IPS-NIHi11 (cell line): ENCODE results near the gene CYFIP1.

Experiments
- DNase-seq: peaks from one replicate; pipeline ENCODE4 v3.0.0; 2012; ENCODE audit warnings: mixed read lengths, low spot score

CYFIP1 gene

DNA sequence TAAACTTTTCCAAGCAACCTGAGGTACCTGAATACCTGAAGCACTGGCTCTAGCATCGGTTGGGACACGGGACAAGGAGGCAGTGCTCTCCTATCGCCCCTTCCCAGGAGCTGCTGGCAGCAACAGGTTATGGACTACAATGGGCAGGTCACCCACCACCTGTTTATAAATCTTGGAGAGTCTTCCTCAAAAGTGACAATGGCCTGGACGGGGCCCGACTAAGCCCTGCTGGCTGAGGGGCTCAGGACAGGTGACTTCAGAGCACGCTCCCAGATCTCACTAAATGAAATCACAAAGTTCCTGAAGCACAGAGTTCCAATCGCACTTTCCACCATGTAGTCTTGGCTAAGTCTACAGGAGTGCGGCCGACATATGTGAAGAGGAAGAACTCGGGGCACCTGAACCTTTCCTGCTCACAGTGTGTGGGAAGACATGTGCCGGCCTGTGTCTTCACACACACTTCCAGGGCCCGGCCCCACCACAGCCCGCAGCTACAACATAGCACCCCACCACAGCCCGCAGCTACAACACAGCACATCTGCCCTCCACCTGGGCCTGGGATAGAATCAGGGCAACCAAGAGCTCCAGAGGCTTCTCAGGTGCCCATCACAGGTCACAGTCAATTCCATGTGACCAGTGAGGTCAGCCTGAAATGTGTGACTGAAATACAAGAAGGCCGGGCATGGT, 12.9 kb downstream of the CYFIP1 start:
- DNase-seq: no peak

DNA sequence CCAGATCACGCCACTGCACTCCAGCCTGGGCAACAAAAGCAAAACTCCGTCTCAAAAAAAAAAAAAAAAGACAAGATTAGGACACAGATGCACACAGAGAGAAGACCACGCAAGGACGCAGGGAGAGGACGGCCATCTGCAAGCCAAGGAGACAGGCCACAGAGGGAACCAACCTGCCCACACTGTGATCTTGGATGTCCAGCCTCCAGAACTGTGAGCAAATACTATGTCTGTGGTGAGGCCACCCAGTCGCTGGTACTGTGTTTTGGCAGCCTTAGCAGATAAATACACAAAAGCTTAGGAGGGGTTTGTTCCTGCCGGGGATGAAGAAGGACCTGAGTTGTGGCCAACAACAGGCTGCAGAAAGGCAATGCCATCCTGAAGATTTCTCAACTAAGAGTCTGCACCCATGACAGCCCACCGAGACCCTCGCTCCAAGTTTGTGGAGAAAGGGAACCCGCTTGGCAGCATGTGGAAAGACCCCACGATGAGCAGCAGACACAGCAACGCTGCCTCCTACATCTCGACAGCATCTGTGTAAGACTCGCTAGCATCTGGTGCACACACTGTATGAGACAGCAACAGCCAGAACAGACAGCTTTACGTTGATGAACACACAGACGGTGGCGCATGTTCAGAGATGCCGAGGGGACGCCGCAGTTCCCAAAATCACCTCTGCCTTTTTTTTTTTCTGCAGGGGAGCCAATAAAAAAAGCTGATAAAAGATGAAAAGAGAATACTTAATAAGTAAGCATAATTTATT, 13.7 kb downstream of the CYFIP1 start:
- DNase-seq: no peak

DNA sequence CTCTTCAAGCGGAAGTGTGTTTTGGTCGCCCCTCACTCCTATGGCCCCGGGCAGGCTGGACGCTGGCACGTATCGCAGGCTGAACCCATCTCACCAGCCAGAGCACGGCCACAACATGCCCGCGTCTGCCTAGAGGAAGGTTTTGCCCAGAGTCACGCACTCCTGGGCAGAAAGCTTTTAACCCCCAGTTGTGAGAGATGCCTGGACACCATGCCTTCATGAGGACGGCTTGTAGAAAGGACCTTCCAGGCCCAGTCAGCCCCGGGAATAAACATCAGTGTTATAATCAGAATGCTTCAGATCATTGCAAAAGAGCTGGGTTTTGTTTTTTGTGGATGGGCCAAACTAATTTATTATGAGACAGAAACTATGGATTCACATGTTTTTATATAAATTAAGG, 16.5 kb downstream of the CYFIP1 start:
- DNase-seq: no peak

DNA sequence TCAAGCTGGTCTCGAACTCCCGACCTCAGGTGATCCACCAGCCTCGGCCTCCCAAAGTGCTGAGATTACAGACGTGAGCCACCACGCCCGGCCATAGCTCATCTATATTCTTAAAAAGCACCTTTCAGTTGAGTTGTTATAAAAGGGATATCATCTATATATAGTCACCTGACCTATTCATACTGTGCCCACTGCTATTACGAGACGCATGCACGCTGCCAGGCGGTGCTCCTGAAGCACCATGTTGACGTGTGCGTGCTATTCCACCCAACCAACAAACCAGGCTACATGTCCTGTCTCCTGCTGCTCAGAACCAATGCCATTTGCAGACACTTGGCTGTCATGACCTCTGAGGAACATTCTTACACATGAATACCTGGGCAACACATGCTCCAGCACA, 17.6 kb downstream of the CYFIP1 start:
- no peak for DNase-seq

DNA sequence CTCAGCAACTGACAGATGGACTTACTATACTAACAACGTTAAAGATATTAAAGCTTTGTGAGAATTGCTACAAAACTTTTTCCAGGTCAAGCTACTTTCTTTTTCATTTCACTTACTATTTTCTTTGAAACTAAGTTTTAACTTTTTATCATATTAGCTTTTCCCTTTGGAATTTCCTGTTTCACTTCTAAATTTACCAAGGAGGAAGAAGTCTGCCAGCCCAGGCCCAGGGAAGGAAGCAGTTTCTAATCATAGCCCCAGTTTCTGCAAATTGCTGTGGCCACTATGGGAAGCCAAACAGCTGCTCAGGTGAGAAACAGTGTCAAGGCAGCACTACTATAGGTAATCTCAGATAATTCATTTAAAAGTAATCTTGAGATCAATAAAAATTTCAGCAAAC, 18.4 kb downstream of the CYFIP1 start:
- no peak for DNase-seq

DNA sequence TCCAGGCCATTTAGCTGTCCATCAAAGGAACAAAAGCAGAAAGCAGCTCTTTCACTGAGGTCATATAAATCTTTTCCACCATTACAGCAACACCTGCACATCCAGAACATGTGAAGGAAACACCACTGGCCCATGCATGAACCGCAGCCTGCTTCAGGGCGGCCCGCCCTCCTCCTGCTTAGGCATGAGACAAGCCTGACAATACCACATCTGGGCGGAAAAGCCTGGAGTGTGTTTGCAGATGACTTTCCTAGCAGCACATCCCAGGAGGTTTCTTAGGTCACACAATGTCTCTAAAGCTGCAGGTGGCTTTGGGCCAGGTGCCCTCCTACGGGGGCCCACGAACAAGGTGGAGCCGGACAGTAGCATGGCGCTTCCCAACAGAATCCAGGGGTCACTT, 19.6 kb downstream of the CYFIP1 start:
- DNase-seq: no peak

DNA sequence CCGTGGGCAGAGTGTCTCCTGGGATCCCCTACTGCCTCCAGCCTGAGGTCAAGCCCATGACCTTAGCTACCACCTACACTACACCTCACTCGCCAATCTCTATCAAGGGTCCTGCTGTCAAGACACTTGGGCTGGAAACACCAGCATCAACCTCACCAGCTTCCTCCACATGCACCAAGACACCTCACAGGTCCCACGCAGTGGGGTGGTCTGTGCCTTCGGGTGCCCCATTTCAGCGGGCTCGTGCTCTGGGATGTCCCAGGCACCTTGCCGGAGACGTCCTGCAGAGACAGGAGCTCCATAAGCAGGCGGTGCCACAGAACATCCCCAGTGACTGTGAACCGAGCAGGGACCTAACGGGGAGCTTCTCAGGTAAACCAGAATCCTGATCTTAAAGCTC, 20.0 kb downstream of the CYFIP1 start:
- DNase-seq: no peak

DNA sequence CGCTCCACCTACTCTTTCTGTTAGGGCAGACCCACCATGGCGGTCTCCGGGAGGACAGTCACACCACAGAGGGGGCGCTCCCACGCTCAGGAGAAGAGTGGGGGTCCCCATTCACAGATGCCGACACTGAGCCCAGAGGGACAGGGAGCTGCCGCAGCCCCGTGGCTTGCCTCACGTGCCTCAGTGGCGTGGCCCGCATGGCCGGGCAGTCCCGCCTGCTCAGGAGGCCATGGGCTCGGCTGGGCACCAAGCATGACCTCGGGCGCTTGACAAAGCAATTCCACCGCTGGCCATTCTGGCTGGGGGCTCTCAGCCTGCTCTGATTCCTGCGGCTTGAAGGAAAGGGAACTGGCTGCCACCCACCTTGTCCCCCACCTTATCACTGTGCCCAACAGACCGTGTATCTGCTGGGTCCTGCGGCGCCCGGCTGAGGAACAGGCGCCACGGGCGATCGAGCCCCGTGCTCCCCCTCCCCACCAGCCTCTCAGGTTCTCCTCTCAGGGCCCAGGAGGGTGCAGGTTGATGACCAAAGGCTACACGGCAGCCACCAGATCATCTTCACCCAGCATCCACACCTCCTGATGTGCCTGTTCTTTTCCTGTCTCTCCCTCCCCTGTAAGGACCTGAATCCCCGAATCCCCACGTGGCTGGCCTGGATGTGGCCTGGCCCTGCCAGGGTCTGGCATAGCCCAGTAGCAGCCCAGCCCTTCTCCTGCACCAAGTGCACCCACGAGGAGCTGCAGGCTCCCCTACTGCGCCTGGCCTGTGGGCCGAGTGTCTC, 20.7 kb downstream of the CYFIP1 start:
- DNase-seq: no peak

DNA sequence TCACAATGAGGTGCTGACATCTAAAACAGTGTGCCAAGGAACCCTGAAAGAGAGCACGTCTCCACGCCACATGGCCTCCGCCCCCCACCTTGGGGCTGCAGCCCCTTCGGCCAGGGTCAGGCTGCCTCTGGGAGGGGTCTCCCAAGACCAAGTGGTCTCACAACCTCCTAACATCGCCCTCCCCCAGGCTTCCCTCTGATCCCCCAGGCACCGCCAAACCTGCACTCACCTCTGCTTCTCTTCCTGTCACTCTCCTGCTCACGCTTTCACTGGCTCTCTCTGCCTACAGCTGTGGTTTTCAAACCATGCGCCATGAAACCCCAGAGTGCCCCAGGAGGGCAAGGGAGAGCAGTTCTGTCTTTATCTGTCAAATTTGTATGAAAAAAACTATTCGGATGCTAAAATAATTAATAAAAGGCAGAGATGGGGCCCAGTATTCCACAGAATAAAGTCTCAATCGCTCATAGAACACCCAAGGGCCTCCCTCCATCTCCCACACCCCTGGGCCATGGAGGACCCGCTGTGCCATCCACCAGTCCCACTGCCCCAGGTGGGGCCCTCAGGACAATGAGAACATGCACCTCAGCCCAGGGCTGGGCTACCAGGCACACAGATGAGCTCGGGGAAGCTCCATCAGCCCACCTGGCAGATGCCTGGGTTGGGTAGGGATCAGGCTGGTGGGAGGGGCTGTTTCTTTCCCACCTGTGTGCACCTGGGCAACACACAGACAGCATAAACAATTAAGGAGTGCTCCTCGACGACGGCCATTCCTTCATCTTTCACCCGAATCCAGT, 21.5 kb downstream of the CYFIP1 start:
- DNase-seq: no peak

DNA sequence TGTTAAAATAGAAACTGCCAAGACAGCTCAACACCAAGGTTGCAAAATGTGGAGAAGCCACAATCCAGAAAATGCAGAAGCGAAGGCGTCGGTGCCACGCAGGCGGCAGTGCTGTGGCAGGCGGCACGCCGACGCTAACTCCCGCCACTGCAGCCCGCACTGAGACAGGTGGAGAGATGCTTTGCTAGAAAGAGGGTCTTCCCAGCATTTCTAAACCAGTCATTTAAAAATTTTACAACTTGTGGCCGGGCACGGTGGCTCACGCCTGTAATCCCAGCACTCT, 23.2 kb downstream of the CYFIP1 start:
- DNase-seq: no peak

DNA sequence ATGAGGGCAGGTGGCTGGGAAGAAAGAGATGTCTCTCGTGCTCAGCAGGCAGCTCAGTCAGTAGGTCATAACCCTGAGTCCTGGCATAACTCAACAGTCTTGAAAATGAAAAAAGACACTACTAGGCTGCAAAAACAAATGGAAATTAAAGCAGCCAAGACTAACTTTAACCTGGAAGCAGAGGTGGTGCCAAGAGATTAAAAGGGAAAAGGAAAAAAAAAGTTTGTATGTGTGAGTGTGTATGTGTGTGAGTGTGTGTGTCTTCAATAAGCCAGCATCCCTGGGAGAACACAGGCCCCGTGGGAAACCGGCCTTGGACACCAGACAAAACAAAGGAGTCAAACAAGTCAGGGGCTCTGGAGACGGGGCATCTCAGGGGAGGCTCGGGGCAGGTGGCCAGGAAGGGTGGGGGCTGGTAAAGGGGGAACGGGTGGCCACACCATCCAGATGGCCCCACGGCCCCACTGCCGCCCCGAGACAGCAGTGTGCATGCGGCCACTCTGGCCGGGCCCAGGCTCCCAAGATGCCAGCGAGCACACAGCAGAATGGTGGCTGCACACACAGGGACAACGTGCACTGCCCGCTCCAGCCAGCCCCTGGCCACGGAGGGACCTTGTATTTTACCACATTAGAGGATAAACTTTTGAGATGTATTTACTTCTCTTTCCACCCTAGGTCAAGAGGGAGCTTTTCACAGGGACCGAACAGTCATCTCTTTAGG, 23.8 kb downstream of the CYFIP1 start:
- DNase-seq: no peak

DNA sequence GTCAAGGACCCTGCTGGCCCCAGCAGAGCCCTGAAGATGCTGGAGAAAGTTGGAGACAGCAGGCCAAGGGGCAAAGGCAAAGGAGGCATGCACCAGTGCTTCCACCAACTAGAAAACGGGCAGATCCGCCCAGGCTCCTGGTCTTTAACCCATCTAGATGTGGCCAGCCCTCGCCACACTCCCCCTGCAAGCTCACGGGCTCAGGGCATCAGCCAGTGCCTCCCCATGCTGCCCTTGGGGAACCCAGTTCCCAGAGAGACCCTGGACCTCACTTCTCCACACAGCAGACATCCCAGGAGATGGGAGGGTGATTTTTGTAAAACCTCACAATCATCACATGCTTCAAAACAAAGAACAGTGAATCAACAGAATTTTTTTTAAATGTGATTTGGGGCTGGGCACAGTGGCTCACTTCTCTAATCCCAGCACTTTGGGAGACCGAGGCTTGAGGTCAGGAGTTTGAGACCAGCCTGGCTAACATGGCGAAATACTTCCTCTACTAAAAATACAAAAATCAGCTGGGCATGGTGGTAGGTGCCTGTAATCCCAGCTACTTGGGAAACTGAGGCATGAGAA, 24.5 kb downstream of the CYFIP1 start:
- no peak for DNase-seq

DNA sequence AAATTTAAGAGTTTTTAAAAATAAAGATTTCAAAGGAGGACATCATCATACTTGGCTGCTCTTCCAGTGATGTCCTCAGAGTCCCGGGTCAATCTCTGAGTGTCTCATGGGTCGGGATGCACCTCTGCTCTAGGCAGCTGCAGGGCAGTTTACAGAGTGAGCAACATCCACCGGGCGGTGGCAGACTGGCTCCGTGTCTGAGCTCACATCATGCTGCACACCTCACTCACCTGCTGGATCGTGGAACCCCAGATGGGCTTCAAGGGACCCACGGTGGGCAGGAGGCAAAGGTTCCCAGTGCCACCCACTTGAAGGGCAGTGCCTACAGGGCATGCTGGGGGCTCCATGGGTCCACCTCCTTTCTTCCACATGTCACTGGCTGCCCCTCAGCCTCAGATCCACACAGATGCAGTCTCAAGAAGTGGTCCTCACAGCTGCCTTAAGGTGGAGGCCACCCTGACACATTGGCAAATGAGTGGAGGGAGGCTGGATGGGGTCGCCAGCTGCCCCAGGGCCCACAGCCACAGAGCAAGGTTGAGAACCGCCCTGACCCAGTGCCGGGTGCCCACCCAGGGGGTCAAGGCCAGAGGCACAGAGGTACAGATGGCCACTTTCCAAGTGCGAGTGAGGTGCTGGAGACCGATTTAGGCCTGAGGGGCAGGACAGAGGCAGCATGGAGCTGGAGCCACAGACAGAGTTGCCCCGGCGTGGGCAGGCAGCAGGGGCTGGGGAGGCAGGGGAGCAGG, 25.2 kb downstream of the CYFIP1 start:
- no peak for DNase-seq

DNA sequence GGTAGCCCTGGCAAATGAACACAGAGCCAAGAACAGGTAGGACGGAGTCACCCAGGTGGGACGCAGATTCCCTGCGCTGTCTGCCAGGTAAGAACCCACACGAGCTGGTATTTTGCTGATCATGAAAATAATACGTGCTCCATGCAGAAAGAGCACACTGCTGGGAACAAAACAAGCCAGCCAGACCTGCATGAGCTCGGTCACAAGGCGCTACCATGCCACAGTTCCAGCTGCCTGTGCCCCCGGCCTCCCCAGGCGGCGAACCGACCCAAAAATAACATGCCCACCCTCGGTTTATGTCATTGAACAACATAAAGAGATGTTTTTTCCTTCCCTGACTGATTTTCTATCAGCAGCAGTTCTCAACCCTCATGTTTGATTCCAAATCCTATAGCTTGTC, 25.8 kb downstream of the CYFIP1 start:
- DNase-seq: no peak

DNA sequence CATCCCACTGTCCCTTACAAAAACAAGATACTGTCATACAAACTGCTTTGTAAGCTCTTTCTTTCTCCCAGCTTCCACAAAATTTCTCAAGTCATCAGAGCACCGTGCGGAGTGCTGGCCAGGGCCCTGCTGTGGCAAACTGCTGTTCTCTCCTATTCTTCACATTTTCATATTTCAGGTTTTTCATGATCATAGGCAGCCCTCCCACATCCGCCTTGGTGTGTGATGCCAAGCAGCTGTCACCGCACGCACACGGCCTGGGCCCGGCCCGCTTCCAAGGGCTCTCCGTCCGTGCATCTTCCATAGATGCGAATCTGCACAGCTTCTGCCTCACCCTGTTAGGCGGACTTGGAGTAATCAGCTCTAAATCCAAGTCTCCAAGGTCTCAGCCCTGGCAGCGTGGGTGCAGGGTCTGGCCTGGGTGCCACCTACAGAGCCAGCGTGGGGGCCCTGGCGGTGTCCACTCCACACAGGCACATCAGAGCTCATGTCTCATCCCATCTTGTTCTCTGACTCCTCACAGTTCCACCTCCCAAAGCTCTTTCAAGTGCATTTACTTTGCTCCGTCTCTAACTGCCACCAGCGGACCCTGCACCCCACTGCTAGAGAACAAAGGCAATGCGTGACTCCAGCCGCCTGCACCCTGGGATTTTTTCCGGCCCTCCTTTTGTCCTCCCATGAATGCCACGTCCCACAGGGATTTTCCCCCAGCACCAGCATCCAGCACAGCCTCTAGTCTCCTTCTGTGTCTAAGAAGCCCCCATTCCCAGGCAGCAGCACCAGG, 27.2 kb downstream of the CYFIP1 start:
- peak; percentile 60 for DNase-seq

DNA sequence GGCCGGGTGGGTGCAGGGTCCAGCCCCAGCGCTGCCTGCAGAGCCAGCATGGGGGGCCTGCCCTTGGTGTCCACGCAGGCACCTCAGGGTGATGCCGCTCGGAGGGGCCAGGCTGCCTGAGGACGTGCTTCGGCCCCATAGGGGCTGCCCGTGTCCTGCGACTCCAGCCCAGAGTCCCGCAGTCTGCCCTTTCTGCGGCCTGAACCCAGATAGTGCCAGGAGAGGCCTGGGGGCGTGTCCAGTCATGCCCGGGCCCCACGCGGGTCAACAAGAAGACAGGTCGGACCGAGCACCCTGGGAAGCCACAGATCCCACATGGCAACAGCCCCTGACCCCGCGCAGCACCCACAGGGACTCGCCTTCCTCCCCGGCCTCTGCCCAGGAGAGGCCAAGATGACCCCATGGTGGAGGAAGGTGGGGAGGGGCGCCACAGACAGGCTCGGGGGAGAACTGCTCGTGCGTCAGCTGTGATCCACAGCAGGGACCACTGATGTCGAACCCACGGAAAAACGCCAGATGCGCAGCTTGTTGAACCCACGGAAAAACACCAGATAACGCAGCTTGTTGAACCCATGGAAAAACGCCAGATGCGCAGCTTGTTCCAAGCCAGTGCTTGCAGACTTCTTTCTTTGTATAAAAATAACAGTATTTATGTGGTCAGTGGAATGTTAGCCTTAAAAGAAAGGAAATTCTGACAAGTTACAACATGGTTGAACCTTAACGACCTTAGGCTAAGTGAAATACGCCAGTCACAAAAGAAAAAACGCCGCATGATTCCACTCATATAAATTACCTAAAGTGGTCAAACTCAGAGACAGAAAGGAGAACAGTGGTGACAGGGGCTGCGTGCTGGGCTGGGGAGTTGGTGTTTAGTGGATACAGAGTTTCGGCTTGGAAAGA, 28.5 kb downstream of the CYFIP1 start:
- no peak for DNase-seq

DNA sequence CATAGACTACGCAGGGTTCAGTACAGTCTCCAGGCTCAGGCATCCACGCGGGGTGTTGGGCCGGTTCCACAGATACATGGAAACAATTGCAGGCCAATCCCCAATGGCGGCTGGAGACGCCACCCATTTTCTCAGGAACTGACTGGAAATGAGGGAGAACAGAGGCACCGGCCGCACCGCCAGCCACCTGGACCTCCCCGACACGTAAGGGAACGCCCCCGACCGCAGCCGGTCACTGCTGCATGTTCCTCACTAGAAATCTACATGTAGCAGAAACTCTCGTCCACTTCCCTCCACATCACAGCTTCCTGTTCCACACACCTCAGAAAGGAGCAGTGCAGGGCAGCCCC, 29.2 kb downstream of the CYFIP1 start:
- no peak for DNase-seq

DNA sequence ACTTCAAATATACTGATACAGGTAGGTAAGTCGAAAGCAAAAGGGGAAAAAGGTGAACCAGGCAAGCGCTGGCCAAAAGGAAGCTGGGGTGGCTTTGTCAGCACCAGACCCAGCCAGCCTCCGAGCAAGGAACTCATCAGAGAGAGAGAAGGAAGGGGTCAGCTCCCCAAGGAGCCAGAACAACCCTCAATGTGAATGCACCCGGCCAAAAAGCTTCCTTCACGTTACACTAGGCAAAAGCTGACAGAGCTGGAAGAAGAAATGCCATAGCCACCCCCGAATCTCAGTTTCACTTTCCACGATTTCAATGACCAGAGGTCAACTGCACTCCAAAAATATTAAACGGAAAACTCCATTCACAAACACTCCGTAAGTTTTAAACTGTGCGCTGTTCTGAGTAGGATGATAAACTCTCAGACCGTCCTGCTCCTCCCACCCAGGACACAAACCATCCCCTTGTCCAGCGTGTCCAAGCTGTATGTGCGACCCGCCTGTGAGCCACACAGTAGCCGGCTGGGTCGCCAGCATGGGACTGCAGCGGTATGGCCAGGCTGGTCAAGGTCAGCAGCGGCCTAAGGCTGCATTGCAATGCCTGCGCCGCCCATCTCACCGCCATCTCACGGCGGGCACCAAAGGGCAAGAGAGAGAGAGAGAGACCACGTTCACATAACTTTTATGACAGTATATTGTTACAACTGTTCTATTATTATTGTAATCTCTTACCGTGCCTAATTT, 29.7 kb downstream of the CYFIP1 start:
- DNase-seq: no peak
